ENCODE results near the gene DNAJC13.

GRCh38 chr3:132519914-132520313 is 102.6 kb downstream of the DNAJC13 start:
- TF ChIP-seq CTCF (conservative IDR thresholded peaks at IDR 0.05; ENCODE audit: low read length) (no peak), EZH2phosphoT487 (IDR thresholded peaks at IDR 0.05; ENCODE audit: borderline replicate concordance) (no peak)

All from Loucy (cell line).